ENCODE results near the gene KIF20B.

- TF ChIP-seq, protein P1, sequence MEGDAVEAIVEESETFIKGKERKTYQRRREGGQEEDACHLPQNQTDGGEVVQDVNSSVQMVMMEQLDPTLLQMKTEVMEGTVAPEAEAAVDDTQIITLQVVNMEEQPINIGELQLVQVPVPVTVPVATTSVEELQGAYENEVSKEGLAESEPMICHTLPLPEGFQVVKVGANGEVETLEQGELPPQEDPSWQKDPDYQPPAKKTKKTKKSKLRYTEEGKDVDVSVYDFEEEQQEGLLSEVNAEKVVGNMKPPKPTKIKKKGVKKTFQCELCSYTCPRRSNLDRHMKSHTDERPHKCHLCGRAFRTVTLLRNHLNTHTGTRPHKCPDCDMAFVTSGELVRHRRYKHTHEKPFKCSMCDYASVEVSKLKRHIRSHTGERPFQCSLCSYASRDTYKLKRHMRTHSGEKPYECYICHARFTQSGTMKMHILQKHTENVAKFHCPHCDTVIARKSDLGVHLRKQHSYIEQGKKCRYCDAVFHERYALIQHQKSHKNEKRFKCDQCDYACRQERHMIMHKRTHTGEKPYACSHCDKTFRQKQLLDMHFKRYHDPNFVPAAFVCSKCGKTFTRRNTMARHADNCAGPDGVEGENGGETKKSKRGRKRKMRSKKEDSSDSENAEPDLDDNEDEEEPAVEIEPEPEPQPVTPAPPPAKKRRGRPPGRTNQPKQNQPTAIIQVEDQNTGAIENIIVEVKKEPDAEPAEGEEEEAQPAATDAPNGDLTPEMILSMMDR (IDR thresholded peaks at IDR 0.05), result no peak
- no peak for TF ChIP-seq POLR2A (IDR thresholded peaks at IDR 0.05)
Measured at GRCh38 chr10:89669985-89670384, 31.4 kb upstream of the KIF20B start.

Measured in Peyer's patch (tissue), 4 donors.